SJSA1 (cell line): ENCODE measurements around the gene SMARCC2. TPM values are rescaled to one million over a fixed set of nuclear protein-coding genes. Genes with fewer than 3 reads are reported as not detected.
"Not testable (repeated sequence)": the region's sequence is repeated elsewhere in the genome, so short reads cannot be mapped to it uniquely, and the experiment has no call there.

Experiments used
- DNase-seq, 2 experiments: peaks; one replicate each; pipeline ENCODE4 v3.0.0-alpha.2; 2015 to 2020; ENCODE audit warnings: low spot score in 2 of 2, low read depth in 1 of 2
- H3K27ac ChIP-seq: fragments of 250-450 bp; sonication (Bioruptor Pico); 2 replicates; pipeline ENCODE4 v1.5.1; 2020; ENCODE audit warnings: mild to moderate bottlenecking, moderate library complexity
- H3K27me3 ChIP-seq: fragments of 250-450 bp; sonication (Bioruptor Pico); replicated peaks from 2 replicates; pipeline ENCODE4 v1.5.1; 2020; ENCODE audit warnings: mild to moderate bottlenecking, moderate library complexity
- H3K36me3 ChIP-seq: fragments of 250-450 bp; sonication (Bioruptor Pico); 2 replicates; pipeline ENCODE4 v1.5.1; 2020; ENCODE audit warnings: mild to moderate bottlenecking
- H3K4me1 ChIP-seq: fragments of 250-450 bp; sonication (Bioruptor Pico); replicated peaks from 2 replicates; pipeline ENCODE4 v1.6.1; 2021; ENCODE audit warnings: mild to moderate bottlenecking
- H3K4me3 ChIP-seq: fragments of 250-450 bp; sonication (Bioruptor Pico); 2 replicates; pipeline ENCODE4 v1.5.1; 2020; ENCODE audit warnings: mild to moderate bottlenecking
- H3K9me3 ChIP-seq: fragments of 250-450 bp; sonication (Bioruptor Pico); replicated peaks from 2 replicates; pipeline ENCODE4 v1.5.1; 2020; ENCODE audit warnings: mild to moderate bottlenecking
- total RNA-seq: library from RNA; depleted of rRNA; stranded (reverse); fragments of >200 nt; shearing (Covaris generic); gene quantifications from 2 replicates; pipeline ENCODE4 v1.2.3, GENCODE V29; 2014

The SMARCC2 gene
- total RNA-seq, 1 experiment from 2014 or later = 33.4 TPM

GRCh38 chr12:56126732-56127239 is 62.5 kb downstream of the SMARCC2 start:
- Histone ChIP-seq H3K9me3 (no peaks in the 10 kb centered on the region), H3K27ac (peak overlapping the region; percentile 54; the same call in 1 of the 2 replicates), H3K4me3 (no peak overlapping the region), H3K36me3 (peaks cover 23% of the 10 kb centered on the region), H3K4me1 (peaks cover 19% of the 10 kb centered on the region), H3K27me3 (no peaks in the 10 kb centered on the region)
- DNase-seq = no peak

DNA sequence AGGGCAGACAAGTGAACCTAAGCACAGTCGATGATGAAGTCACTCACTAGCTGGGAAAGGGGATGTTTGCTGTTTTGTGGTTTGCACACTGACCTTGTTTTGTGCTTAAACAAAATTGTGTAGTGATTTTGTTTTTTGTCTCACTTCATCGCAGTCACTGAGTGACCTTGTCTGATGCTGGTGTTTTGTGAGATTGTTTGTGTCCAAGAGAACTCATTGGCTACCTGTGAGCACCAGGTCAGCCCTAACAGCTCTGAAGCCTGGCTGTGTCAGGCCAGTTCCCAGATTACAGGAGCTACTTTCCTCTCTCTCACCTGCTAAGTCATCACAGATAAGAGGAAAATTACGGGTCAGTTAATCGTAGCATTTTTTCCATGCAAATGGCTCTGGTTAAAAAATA is 65.2 kb downstream of the SMARCC2 start:
- Histone ChIP-seq H3K27me3 (no peaks in the 10 kb centered on the region), H3K4me1 (peaks cover 28% of the 10 kb centered on the region), H3K36me3 (peaks cover 19% of the 10 kb centered on the region), H3K4me3 (no peak overlapping the region), H3K27ac (no peak overlapping the region), H3K9me3 (no peaks in the 10 kb centered on the region)
- DNase-seq = no peak

DNA sequence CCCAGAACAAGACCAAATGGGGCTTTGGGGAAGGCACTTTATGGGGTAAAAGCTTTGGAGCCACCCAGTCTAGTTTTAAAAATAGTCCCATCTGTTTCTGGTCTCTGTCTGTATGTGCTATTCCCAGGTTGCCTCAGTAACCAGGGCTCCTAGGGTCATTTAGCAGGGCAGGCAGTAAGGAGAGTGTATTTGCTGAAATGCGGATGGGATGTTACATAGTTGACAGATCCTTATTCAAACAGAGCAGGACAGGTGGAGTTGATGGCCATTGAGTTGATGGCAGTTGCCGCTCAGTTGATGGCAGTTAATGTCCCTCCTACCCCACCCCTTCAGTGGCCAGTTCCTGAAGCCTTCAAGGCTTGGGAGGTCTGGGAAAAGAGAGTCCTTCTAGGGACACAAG is 66.6 kb downstream of the SMARCC2 start:
- Histone ChIP-seq H3K27ac (no peak overlapping the region), H3K9me3 (no peaks in the 10 kb centered on the region), H3K4me1 (peaks cover 37% of the 10 kb centered on the region), H3K27me3 (no peaks in the 10 kb centered on the region), H3K36me3 (peaks cover 21% of the 10 kb centered on the region), H3K4me3 (no peak overlapping the region)
- DNase-seq = no peak

- Histone ChIP-seq H3K27ac (no peak overlapping the region), H3K4me1 (peaks cover 26% of the 10 kb centered on the region), H3K27me3 (no peaks in the 10 kb centered on the region), H3K9me3 (no peaks in the 10 kb centered on the region), H3K36me3 (peaks cover 32% of the 10 kb centered on the region), H3K4me3 (no peak overlapping the region)
- DNase-seq = no peak
Observed at GRCh38 chr12:56121204-56121870, 67.9 kb downstream of the SMARCC2 start.

DNA sequence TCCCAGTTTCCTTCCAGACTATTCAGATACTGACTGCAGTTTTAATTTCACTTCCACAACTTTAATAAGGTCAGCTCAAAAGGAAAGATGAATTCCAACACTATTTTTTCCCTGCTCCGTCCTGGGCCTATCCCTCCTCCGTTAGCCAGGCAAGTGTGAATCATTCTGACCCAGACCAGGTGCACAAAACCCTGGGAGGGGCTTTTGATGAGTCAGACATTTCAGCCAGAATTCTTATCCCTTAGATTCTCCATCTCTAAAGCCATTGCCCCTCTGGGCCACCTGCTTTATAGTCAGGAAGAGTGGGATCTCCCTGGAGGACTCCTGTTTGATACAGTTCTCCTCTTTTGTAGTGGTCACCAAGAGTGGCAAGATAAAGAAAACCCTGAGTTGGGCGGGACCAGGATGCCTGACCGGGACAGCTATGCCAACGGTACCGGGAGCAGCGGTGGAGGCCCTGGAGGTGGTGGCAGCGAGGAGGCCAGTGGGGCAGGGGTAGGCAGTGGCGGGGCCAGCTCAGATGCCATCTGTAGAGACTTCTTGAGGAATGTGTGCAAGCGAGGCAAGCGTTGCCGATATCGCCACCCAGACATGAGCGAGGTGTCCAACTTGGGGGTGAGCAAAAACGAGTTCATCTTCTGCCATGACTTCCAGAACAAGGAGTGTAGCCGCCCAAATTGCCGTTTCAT is 69.0 kb downstream of the SMARCC2 start:
- peaks cover 33% of the 10 kb centered on the region for H3K36me3 ChIP-seq
- no peaks in the 10 kb centered on the region for H3K27me3 ChIP-seq
- H3K4me3 ChIP-seq = no peak overlapping the region
- H3K9me3 ChIP-seq = no peaks in the 10 kb centered on the region
- no peak overlapping the region for H3K27ac ChIP-seq
- peaks cover 20% of the 10 kb centered on the region for H3K4me1 ChIP-seq
- DNase-seq = no peak

- peak; percentile 72 to 91 for DNase-seq
- peaks cover 20% of the 10 kb centered on the region for H3K4me1 ChIP-seq
- H3K4me3 ChIP-seq = peak overlapping the region; percentile 73
- no peaks in the 10 kb centered on the region for H3K27me3 ChIP-seq
- no peak overlapping the region for H3K27ac ChIP-seq
- peaks cover 37% of the 10 kb centered on the region for H3K36me3 ChIP-seq
- no peaks in the 10 kb centered on the region for H3K9me3 ChIP-seq
Observed at GRCh38 chr12:56119361-56119796, 69.9 kb downstream of the SMARCC2 start.

DNA sequence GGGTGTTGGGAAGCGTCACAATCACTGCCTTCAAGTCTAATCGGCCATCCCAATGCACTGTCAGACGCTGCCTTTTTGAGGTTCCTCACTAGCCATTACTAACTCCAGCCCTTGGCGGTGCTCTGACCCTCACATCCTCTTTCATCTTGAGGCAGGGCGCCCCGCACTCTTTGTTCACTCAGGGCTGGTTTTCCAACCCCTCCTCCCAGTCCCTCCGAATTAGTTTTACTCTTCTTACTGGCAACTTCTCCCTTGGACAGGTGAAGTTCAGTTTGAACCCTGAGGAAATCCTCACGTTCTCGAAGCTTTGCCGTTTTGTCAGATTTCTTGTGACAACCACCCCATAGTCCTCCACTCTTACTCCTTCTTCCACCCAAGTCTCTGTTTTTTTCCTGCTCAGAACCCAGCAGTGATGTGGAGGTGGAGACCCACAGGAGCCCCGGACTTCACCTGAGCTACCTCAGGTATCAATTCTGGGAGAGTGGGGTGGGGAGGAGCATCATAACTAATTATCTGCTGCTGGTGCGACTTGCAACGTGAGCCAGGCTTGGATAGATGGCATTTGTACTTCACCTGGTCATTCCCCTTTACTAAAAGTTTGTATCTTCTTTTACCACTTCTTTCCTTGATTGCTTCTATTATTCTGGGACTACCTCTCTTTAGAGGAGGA is 70.5 kb downstream of the SMARCC2 start:
- Histone ChIP-seq H3K27ac (peak overlapping the region; percentile 42), H3K27me3 (no peaks in the 10 kb centered on the region), H3K4me3 (peak overlapping the region; percentile 73), H3K36me3 (peaks cover 42% of the 10 kb centered on the region), H3K4me1 (peaks cover 20% of the 10 kb centered on the region), H3K9me3 (no peaks in the 10 kb centered on the region)
- no peak for DNase-seq

DNA sequence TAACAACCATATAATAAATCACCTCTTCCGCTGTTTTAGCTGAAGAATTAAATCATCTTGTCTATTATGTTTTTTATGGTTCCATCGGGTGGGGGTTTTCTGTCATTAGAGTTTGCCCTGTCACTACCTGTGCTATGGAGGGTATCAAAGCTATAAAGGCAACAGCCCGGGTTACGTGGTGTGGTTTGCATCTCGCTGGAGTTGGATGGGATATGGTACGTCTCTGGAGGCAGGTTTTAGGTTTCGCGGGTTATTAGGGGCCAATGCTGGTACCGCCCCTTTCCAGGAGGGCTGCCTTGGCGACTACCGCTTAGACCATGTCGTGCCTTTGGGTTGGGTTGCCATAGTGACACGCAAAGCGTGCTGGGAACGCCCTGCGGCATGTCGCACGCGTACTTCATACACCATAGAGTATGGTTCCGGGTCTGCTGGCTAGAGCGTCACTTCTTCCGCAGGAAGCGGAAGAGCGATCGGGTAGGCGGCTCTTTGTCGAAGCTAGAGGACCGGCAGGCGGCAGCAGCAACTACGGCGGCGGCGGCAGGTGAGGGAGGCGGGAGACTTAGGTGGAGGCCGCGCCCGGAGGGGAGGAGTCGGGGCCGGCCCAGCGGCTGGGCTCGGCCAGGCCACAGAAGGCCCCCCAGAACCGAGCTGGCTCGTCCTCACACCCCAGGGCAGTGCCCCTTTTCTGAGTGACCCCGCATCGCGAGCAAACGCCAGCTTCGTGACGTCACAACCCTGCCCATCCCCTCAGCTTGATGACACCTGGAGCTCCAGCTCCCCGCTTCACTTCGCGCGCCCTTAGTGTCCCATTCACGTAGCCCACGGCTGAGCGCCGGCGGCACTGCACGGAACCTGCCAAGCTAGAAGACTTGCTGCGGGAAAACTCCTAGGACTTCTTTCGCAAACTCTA is 71.2 kb downstream of the SMARCC2 start, which contains the start of gene ZC3H10:
Gene ZC3H10, plus strand, starts transcription at position 489 of the 910 bp plus-strand sequence. CDS start 2,297 bp downstream, outside the sequence.
- H3K4me1 ChIP-seq = peaks cover 20% of the 10 kb centered on the region
- peak within 1 kb of the TSS; percentile 83 for H3K27ac ChIP-seq
- H3K36me3 ChIP-seq = peaks cover 48% of the 10 kb centered on the region
- H3K4me3 ChIP-seq = peak within 1 kb of the TSS; percentile 73
- DNase-seq = peak; percentile 98 to 99
- H3K27me3 ChIP-seq = no peaks in the 10 kb centered on the region
- no peaks in the 10 kb centered on the region for H3K9me3 ChIP-seq

DNA sequence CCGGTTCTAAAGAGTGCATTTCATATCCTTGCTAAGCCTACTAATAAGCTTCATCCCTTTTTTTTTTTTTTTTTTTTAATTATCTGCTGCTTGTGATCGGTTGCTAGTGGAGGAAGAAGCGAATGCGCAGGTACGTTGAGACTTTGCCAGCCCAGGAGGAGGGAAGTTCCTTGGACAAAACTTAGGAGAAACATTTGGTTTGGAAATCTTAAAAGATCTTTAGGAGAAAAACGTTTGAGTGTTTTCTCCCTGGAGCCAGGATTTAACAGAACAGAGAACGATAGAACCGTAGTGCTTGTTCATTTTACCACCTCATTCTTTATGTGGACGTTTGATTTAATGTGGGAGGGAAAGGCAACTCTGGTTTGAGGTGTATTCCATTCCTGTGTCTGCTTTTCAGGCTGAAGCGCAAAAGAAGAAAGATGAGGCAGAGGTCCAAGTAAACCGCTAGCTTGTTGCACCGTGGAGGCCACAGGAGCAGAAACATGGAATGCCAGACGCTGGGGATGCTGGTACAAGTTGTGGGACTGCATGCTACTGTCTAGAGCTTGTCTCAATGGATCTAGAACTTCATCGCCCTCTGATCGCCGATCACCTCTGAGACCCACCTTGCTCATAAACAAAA is 72.1 kb downstream of the SMARCC2 start:
- peak overlapping the region; percentile 73 for H3K4me3 ChIP-seq
- H3K36me3 ChIP-seq = peaks cover 54% of the 10 kb centered on the region
- DNase-seq, H3K9me3 ChIP-seq, H3K27me3 ChIP-seq: not testable (repeated sequence)
- H3K4me1 ChIP-seq = peaks cover 20% of the 10 kb centered on the region
- H3K27ac ChIP-seq = peak overlapping the region; percentile 83

- H3K4me3 ChIP-seq = peak within 1 kb of the TSS; percentile 73
- no peaks in the 10 kb centered on the region for H3K27me3 ChIP-seq
- DNase-seq = peak; percentile 91 to 98
- H3K27ac ChIP-seq = peak within 1 kb of the TSS; percentile 83
- peaks cover 60% of the 10 kb centered on the region for H3K36me3 ChIP-seq
- no peaks in the 10 kb centered on the region for H3K9me3 ChIP-seq
- H3K4me1 ChIP-seq = peaks cover 20% of the 10 kb centered on the region
Observed at GRCh38 chr12:56116267-56117081, 72.8 kb downstream of the SMARCC2 start, which contains the start of gene RPL41. TSS of gene RPL41 (plus strand) at chr12:56116633.

GRCh38 chr12:56115329-56115728 is 74.0 kb downstream of the SMARCC2 start:
- Histone ChIP-seq H3K27ac (no peak overlapping the region; the same call in 1 of the 2 replicates), H3K27me3 (no peaks in the 10 kb centered on the region), H3K36me3 (peaks cover 60% of the 10 kb centered on the region), H3K4me3 (no peak overlapping the region), H3K9me3 (no peaks in the 10 kb centered on the region), H3K4me1 (peaks cover 20% of the 10 kb centered on the region)
- no peak for DNase-seq

GRCh38 chr12:56114084-56114483 is 75.2 kb downstream of the SMARCC2 start:
- Histone ChIP-seq H3K9me3 (no peaks in the 10 kb centered on the region), H3K36me3 (peaks cover 66% of the 10 kb centered on the region), H3K27ac (no peak overlapping the region), H3K4me3 (no peak overlapping the region), H3K4me1 (peaks cover 11% of the 10 kb centered on the region), H3K27me3 (no peaks in the 10 kb centered on the region)
- DNase-seq = no peak
